ENCODE measurements around the gene PPM1B.
A peak's percentile ranks its signal among the peaks of the same experiment; 100 is the strongest.

Gene PPM1B

DNA sequence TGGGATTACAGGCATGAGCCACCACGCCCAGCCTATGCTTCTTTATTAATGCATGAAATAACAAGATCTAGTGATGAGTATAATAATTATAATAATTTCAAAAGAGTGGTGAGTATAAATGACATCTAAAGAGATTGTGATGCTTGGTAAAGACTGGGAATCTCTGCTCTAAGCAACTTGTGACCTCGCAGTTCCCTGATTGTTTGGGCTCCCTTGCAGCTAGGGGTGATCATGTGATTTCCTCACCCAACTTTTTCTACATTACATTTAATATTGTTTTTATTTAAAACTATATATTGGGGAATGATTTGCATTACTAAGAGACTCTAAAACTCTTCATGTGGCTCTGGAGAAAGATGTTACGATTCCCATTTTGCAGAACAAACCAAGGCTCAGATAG, 4.1 kb upstream of the PPM1B start:
- no peak for DNase-seq

DNA sequence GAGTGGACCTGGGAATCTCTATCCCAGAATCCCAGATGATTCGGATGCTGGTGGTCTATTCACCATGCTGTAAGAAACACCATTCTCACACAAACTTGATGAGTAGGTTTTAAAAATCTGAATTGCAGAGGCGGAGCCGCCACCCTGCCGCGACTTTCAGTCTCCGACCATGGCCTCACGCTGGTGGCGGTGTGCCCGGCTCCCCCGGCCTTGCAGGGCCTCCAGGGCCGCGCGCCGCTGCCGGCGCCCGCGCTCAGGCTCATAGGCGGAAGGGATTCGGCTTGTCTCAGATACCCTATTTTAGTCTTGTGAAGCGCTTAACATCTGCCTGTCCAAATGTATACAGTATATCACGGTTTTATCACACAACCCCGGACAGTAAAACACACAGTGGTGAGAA, 2.6 kb upstream of the PPM1B start:
- no peak for DNase-seq

- no peak for DNase-seq
Observed at GRCh38 chr2:44167311-44167907, 1.3 kb upstream of the PPM1B start.

GRCh38 chr2:44167908-44168680, 581 bp upstream of the PPM1B start:
- DNase-seq, result peak; percentile 98

GRCh38 chr2:44169155-44169898, 652 bp downstream of the PPM1B start:
- peak; percentile 53 for DNase-seq

- DNase-seq, result no peak
Observed at GRCh38 chr2:44170311-44170717, 1.6 kb downstream of the PPM1B start.

DNA sequence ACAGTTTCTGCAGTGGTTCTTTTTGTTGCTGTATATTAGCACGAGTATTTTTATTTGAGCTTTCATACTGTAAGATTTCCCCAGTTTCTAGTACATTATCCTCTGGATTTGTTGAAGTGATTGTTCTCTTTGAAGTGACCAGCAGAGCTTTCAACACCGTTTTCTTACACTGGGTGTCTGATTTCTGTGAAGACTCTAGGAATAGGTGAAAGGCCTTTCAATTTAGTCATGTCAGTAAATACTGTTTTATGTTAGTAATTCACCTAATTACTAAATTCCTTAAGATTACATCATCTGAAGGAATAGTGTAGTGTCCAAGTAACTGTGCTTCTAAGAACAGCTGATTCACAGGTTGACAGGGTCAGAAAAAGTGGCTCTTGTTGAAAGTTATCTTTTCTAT, 2.3 kb downstream of the PPM1B start:
- DNase-seq, result no peak

DNA sequence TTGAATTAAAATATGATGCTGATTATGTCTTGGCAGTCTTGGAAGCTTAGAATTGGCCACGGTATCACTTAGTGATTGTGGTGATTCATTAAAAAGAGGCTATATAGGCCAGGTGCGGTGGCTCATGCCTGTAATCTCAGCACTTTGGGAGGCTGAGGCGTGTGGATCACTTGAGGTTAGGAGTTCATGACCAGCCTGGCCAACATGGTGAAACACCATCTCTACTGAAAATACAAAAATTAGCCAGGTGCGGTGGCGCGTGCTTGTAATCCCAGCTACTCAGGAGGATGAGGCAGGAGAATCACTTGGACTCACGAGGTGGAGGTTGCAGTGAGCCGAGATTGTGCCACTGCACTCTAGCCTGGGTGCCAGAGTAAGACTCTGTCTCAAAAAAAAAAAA, 2.8 kb downstream of the PPM1B start:
- DNase-seq, result peak; percentile 13

DNA sequence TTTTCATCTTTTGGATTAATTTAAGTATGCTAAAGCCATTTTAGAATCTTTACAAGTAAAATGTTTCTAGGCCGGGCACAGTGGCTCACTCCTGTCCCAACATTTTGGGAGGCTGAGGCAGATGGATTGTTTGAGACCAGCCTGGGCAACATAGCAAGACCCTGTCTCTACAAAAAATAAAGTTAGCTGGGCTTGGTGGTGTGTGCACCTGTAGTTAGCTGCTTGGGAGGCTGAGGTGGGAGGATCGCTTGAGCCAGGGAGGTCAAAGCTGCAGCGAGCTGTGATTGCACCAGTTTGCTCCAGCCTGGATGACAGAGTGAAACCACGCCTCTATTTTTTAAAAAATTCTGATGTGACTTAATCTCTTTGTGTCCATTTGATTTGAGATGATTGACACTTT, 3.9 kb downstream of the PPM1B start:
- DNase-seq, result no peak

- no peak for DNase-seq
Observed at GRCh38 chr2:44178950-44179349, 10.3 kb downstream of the PPM1B start.

DNA sequence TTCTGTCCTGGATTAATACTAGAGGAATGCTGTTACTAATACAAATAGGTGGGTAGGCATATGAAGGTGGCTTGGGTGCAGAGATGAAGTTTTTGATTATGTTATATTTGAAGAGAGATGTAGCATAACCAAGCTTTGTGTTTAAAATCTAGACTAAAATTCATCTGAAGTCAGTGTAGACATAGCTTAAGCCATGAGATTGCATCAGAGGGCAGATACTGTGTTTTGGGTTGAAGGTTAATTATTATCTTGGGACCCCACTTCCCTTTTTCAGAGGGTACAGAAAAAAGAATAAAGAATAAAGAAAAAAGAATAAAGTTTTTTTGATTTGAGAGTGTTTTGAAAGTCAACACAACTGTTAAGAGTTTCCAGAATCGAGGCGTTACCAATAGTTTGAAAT, 13.0 kb downstream of the PPM1B start:
- no peak for DNase-seq

DNA sequence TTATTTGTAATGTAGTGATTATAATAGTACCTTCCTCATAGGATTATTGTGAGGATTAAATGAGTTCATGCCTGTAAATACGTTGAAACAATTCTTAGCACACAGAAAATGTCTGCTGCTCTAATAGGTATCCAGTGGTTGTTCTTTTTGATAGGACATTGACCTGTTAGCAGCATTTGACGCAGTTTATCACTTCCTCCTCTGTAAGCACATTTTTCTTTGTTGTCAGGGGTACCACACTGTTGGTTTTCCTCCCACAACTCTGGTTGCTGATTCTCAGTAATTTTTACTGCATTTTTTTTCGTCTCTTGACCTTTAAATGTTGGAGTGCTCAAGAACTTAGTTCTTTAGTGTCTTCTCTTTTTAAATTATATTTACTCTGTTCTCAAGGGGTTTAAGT, 15.4 kb downstream of the PPM1B start:
- DNase-seq, result no peak

GRCh38 chr2:44186810-44187209, 18.1 kb downstream of the PPM1B start:
- no peak for DNase-seq

- DNase-seq, result no peak
Observed at GRCh38 chr2:44187251-44187650, 18.6 kb downstream of the PPM1B start.

DNA sequence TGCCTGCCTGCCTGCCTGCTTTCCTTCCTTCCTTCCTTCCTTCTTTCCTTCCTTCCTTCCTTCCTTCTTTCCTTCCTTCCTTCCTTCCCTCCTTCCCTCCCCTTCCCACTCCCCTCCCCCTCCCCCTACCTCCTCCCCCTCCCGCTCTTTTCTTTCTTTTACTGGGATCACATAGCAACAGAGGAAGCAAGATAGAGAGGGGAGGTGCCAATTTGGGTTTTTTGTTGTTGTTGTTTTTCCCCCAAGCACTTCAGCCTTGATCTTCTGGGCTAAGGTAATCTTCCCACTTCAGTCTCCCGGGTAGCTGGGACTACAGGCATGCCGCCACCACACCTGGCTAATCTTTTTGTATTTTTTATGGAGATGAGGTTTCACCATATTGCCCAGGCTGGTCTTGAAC, 20.0 kb downstream of the PPM1B start:
- DNase-seq, result no peak

- DNase-seq, result no peak
Observed at GRCh38 chr2:44189104-44189503, 20.4 kb downstream of the PPM1B start.

DNA sequence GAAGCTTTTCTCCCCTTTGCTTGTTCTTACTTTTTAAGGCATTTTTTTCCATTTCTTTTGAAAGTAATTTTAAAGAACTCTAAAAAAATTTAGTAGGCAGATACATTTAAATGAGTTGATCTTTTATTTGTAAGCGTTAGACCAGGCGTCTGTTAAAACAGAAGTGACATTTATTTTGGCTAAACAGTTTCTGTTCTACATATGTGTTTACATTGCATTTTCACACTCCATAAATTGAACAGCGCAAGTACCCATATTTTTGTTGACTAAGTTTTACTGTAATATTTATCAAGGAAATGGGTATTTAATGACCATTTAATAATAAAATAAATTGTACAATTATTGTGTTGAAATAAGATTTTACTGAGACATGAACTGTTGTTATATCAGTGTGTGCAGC, 21.9 kb downstream of the PPM1B start:
- DNase-seq, result no peak

DNA sequence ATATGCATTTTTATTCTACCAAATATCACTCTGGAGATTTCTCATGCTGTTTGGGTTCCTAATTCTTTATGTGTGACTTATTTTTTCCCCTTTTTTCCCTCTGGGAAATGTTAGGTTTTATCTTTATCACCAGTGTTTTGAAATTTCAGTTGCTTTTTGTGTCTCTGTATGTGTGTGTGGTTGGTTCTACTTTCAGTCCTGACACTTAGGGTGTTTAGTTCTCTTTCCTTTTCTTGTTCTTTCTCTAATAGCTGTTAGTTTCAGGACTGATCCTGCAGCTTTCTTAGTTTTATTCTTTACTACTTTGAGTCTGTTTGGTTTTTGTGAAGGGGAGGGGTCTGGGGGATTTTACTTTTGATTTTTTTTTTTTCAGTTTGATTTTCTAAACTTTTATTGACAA, 23.1 kb downstream of the PPM1B start:
- DNase-seq, result no peak

DNA sequence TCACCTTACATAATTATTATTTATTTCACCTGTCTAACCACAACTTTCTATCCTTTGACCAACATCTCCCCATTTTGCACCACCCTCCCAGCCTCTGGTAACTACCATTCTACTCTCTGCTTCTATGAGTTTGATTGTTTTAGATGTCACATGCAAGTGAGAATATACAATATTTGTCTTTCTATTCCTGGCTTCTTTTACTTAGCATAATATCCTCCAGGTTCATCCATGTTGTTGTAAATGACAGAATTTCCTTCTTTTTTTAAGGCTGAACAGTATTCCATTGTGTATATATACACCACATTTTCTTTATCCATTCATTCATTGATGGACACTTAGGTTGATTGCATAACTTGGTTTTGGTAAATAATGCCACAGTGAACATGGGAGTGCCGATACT, 24.0 kb downstream of the PPM1B start:
- no peak for DNase-seq

DNA sequence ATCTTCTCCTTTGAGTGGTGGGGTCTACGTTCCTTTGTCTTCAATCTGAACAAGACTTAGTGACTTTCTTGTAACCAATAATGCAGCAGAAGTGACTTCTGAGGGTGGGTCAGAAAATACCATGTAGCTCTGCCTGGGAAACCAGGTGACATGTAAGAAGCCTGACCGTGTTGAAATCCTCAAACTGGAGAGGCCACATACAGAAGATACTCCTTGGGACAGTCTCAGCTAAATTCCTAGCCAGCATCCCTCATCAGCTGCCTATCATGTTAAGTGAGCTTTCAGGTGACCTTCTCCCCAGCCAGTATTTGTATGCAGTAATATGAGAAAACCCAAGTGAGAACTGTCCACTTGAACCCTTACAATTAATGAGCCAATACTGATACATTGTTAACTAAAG, 27.0 kb downstream of the PPM1B start:
- no peak for DNase-seq

DNA sequence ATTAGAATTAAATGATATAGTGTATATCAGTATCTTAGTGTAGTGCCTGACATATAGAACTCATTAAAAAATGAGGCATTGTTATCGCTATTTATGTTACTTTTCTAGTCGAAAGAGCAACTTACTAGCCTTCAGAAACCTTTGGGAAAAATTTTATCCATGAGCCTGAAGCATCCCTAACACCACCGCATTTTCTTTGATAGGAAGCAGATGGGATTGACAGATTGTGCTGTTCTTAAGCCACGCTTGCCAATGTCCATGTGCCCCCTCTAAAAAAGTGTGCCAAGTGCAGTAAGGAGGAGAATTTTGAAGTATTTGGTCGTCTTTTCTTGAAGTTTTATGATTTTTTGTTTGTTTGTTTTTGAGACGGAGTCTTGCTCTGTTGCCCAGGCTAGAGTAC, 29.1 kb downstream of the PPM1B start:
- DNase-seq, result no peak

DNA sequence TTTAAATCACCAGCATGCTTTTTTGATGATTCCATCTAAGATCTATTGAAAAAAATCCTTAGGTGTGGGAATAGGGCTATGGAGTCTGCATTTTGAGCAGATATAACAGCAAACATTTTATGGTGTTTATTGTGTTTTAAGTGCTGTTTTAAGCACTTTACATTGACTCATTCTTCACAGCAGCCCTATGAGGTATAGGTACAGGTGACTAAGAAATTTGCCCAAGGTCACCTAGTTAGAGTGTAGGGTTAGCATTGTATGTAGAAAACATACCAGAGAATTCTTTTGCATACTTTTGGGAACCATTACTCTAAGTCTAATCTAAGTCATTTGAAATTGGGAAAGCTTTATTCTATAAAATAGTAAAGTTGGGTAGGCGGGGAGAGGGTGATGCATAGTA, 31.3 kb downstream of the PPM1B start:
- DNase-seq, result no peak

GRCh38 chr2:44200759-44201158, 32.1 kb downstream of the PPM1B start:
- DNase-seq, result no peak

- no peak for DNase-seq
Observed at GRCh38 chr2:44201648-44202165, 33.0 kb downstream of the PPM1B start.

All from stimulated activated CD4-positive, alpha-beta T cell treated with anti-CD3 and anti-CD28 coated beads, Interleukin-1b, Interleukin-23, amount 100 ng/mL, for 48 hours (primary cell).